Measurements from ENCODE around the gene MUSTN1.

Gene MUSTN1

GRCh38 chr3:52786330-52787215 is 48.2 kb downstream of the MUSTN1 start:
- H3K4me3 ChIP-seq (replicated peaks; ENCODE audit: low read depth, low read length): no peak overlapping the region
- TF ChIP-seq CTCF (IDR thresholded peaks at IDR 0.05; ENCODE audit: low read length, missing control alignments): no peak
- no peak for DNase-seq (ENCODE audit: low read depth)

- no peak for TF ChIP-seq CTCF (IDR thresholded peaks at IDR 0.05; ENCODE audit: low read length, missing control alignments)
- DNase-seq (ENCODE audit: low read depth): no peak
- H3K4me3 ChIP-seq (replicated peaks; ENCODE audit: low read depth, low read length): no peak overlapping the region
Measured at GRCh38 chr3:52784931-52785590, 49.8 kb downstream of the MUSTN1 start.

GRCh38 chr3:52784021-52784621 is 50.7 kb downstream of the MUSTN1 start:
- TF ChIP-seq CTCF (IDR thresholded peaks at IDR 0.05; ENCODE audit: low read length, missing control alignments): no peak
- no peak for DNase-seq (ENCODE audit: low read depth)
- H3K4me3 ChIP-seq (replicated peaks; ENCODE audit: low read depth, low read length): no peak overlapping the region

GRCh38 chr3:52783211-52783555 is 51.6 kb downstream of the MUSTN1 start:
- no peak for TF ChIP-seq CTCF (IDR thresholded peaks at IDR 0.05; ENCODE audit: low read length, missing control alignments)
- H3K4me3 ChIP-seq (replicated peaks; ENCODE audit: low read depth, low read length): no peak overlapping the region
- no peak for DNase-seq (ENCODE audit: low read depth)
